Measurements from ENCODE around the gene BCAM. TPM values are rescaled to one million over a fixed set of nuclear protein-coding genes. Genes with fewer than 3 reads are reported as not detected.
"Not testable (repeated sequence)": the region's sequence is repeated elsewhere in the genome, so short reads cannot be mapped to it uniquely, and the experiment has no call there.

BCAM gene
- polyA plus RNA-seq, 4 donors = 71.5 to 730 (median 500) TPM

DNA sequence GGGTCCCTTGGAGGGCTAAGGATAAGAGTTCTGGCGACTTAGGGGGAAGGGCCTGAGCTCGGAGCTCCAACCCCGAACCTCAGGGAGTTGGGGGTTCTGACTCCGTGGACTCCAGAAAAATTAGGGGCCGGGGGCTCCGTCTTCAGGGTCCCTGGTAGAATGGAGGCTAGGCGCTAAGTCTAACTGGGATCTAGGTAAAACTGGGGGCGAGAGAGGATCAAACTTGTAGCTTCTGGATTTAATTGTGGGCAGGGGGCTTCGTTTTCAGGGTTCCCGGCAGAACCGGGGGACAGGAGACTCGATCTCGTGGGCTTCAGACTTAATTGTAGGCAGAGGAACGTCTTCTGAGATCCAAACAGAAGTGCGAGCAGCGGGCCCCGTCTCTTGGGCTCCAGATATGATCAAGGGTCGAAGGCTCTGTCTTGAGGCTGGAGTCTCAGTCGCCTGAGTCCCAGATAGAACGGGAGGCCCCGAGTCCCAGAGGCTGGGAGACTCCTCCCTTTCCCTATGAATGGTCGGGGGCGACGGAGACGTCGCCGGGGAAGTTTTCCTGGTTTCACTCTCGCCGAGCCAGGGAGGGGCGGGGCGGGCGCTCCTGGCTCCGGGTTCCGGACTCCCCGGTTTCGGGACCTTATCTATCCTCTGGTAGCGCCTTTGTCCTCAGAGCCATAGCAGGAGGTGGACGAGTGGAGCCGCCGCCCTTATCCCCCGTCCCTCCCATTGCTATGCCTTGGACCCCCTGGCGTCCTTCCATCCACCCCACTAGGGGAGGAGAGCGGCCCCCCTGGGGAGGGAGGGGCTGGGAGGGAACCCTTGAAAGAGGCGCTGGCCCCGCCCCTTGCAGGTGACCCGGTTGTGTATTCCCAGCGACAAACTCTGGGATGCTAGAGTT lies 38.5 kb downstream of the BCAM start:
- peak in 3 of 4 donors; percentile 46 to 57 (median 57) for DNase-seq (ENCODE audit: low read depth in 4 of 4, low spot score in 3 of 4)

DNA sequence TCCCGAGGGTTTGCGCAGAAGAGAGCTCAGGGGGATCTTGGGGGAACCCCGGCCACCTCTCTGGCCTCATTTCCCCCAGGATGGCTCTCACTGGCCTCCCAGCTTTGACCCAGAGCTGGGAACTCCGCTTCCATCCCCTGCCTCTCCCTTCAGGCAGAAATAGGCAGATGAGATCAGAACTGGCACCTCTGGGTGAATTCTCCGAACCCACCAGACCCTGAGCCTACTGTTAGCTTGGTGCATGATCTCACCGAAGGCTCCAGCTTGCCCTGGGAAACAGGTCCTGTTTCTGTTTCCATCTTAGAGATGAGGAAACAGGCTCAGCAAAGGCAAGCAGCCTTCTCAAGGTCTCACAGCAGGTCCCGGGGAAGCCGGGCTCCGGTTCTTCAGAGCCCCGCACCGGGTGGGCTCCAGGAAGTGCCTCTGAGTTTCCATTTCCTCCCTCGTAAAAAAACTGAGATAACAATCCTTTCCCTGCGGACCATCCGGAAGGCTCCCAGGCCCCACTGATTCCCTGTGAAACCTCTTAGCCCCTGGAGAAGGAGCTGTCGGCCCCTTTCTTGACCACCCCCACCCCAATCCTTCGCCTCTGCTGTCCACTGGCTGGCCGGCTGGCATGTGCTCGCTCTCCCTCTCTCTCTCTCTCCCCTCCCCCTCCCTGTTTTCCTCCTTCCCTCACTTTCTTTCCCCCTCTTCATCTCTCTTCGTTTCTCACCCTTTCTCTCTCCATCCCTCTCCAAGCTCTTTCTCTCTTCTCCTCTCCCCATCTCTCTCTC lies 39.3 kb downstream of the BCAM start:
- DNase-seq (ENCODE audit: low read depth in 4 of 4, low spot score in 3 of 4) = peak in 3 of 4 donors; percentile 23 to 45 (median 27)

DNA sequence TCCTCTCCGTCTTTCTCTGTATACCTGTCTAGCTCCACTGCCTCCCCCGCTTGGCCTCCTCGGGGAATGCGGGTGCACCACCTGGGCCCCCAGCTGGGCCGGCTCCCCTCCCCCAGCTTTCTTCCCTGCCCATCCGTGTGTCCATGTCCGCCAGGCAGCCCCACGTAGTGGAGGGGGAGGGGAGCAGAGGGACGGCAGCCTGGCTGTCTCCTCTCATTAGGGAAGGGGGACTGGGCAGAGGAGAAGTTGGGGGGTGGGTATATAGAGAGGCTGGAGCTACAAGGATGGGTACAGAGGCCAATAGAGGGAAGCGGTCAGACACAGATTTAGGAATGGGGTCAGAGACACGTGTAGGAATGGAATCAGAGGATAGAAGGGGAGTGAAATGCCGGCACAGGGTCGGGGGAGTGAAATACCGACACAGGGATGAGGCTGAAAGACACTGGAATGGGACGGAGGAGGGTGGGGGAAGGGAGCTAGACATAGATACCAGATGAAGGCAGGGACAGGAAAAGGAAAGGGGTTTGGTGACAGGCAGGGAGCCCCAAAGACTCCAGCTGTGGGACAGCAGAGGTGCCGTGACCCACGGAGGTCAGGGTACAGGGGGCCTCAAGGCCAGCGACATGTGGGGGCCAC lies 40.0 kb downstream of the BCAM start:
- peak in 3 of 4 donors; percentile 43 to 47 (median 44) for DNase-seq (ENCODE audit: low read depth in 4 of 4, low spot score in 3 of 4)

DNA sequence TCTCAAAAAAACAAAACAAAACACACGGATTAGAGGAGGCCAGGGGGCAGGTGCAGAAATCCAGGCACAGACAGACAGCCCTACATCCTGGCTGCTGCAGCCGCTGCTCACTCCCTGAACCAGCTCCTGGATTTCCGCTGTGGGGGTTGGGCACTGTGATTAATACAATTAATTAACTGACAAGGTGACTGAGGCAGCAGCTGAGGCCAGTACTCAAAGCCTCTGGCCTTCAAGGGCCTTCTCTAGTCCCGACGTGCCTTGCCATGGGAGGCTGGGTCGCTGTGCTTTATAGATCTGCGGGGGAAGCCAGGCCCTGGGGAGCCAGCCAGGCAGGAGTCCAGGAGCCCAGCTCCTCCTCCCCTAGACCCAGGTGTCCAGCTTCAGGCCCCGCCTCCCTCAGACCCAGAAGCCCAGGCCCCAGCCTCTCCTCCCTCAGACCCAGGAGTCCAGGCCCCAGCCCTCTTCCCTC lies 41.8 kb downstream of the BCAM start:
- no peak for DNase-seq (ENCODE audit: low read depth in 4 of 4, low spot score in 3 of 4)

DNA sequence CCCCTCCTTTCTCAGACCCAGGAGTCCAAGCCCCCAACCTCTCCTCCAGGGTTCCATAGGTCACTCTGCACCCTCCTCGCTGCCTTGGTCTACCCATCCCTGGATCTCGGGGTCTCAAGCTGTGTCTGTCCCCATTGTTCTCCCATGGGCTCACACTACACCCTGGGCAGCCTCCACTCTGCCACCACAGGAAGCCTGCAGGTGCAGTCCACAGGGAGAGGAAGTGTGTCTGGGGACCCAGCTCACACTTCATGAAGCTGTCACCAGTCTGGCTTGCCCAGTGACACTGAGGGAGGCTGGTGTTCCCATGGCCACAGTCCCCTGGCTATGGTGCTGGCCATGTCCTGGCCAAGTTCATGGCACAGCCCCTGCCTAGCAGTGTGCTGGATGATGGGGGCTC lies 42.5 kb downstream of the BCAM start:
- DNase-seq (ENCODE audit: low read depth in 4 of 4, low spot score in 3 of 4) = no peak

DNA sequence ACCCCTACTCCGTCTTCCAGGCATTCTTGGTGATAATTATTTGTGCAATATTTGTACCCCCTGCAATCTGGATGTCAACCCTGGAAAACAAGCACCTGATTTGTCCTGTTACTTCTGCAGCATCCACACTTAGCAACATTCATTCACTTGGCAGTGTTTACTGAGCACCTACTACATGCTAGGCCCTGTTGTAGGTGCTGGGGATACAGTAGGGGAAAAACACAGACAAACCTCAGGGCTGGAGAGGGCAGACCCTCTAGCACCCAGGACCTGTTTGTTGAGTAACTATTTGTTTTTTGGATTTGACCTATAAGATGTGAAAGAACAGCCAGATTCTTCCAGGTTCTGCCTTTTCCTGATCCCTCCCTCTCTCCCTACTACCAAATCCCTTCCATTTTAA lies 46.7 kb downstream of the BCAM start:
- DNase-seq (ENCODE audit: low read depth in 4 of 4, low spot score in 3 of 4) = no peak

DNA sequence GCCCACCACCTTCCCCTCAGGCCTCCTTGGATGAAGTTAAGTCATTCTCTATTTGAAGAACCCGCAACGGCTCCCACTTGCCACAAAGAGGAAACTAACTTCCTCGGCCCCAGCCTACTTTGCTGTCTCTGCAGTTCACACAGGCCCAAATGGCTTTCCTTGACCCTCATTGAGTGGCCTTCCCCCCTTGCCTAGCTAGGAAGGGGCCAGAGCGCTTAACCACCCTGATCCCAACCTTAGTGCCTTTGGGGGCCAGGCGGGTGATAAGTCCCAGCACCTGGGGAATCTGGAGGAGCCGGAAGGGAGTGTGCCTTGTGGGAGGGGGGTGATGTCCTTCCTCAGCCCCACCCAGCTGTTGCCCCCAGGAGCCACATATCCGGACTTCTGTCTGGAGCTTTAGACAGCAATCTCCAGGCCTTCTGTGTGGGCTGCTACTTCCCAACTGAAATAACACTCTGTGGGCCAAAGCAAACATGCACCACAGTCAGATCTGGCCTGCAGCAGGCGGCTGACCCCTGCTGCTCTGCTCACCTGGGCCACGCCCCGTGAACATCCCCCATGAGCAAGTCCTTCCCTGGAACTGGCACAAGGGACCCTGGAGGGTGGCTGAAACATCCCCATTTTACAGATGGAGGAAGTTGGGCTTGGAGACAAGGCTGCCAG lies 47.6 kb downstream of the BCAM start:
- DNase-seq (ENCODE audit: low read depth in 4 of 4, low spot score in 3 of 4) = no peak

DNA sequence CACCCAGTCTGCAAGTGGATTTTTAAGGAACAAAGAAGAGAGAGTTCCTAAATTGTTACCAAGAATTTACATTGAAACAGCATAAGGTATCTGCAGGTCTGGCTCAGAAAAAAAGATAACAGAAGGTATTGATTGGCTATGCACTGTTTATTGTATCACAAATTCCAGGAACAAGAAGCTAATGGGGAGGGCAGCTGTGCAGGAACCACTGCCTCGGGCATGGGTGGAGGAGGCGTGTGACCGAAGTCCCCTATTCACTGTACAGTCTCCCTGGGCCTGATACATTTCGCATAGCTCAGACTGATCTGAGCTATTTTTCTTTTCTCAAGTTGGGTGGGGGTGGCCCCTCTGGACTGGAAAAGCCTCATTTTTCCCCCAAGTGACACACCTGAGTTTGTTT lies 48.9 kb downstream of the BCAM start:
- no peak for DNase-seq (ENCODE audit: low read depth in 4 of 4, low spot score in 3 of 4)

DNA sequence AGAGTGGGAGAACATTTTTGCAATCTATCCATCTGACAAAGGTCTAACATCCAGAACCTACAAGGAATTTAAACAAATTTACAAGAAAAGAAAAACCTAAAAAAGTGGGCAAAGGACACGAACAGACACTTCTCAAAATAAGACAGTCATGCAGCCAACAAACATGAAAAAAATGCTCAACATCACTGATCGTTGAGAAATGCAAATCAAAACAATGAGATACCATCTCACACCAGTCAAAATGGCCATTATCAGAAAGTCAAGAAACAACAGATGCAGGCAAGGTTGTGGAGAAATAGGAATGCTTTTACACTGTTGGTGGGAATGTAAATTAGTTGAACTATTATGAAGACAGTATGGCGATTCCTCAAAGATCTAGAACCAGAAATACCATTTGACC lies 52.7 kb downstream of the BCAM start:
- not testable (repeated sequence) for DNase-seq (ENCODE audit: low read depth in 4 of 4, low spot score in 3 of 4)

DNA sequence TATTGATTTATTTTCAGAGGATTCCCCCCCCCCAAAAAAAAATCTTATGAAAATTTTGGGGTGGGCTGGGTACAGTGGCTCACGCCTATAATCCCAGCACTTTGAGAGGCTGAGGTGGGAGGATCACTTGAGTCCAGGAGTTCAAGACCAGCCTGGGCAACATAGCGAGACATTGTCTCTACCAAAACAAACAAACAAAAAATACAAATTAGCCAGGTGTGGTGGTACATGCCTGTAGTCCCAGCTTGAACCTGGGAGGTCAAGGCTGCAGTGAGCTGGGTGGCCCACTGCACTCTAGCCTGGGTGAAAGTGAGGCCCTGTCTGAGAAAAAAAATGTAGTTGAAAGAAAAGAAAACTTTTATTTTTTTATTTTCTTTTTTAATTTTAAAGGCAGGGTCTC lies 55.1 kb downstream of the BCAM start:
- no peak for DNase-seq (ENCODE audit: low read depth in 4 of 4, low spot score in 3 of 4)

DNA sequence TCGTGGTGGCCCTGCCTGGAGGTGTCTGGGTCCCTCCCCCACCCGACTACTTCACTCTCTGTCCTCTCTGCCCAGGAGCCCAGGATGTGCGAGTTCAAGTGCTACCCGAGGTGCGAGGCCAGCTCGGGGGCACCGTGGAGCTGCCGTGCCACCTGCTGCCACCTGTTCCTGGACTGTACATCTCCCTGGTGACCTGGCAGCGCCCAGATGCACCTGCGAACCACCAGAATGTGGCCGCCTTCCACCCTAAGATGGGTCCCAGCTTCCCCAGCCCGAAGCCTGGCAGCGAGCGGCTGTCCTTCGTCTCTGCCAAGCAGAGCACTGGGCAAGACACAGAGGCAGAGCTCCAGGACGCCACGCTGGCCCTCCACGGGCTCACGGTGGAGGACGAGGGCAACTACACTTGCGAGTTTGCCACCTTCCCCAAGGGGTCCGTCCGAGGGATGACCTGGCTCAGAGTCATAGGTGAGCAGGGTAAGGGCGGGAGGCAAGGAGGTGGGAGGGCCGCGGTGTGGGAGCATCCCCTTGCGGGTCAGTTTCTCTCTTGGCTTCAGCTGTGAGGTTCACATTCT lies 56.4 kb downstream of the BCAM start:
- DNase-seq (ENCODE audit: low read depth in 4 of 4, low spot score in 3 of 4) = no peak

DNA sequence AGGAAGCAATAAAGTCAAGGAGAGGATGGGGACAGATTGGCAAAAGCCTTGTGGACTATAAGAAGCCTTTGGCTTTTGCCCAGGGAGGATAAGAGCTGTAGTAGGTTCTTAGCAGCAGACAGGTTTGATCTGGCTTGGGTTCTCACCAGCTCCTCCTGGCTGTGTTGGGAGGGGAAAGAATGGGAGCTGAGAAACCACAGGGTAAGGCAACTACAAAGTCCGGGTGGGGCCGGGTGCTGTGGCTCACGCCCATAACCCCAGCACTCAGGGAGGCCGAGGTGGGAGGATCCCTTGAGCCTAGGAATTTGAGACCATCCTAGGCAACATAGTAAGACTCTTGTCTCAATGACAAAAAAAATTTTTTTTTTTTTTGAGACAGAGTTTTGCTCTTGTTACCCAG lies 57.8 kb downstream of the BCAM start:
- DNase-seq (ENCODE audit: low read depth in 4 of 4, low spot score in 3 of 4) = no peak

DNA sequence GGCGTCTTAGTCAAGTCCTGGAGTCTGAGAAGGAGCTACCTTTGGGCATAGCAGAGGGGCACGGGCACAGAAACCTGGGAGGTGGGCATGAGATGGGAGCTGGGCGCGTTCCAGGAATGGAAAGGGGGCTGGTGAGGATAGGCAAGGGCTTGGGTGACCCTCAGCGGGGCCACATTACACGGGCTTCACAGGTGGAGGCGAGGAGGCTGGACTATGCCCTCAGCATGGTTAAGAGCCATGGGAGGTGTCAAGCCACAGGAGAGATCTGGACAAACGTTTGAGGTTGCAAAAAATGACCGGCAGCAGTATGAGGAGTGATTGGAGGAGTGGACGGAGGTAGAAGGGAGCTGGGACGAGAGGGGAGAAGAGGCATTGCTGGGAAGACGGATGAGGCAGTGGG lies 58.7 kb downstream of the BCAM start:
- DNase-seq (ENCODE audit: low read depth in 4 of 4, low spot score in 3 of 4) = no peak

DNA sequence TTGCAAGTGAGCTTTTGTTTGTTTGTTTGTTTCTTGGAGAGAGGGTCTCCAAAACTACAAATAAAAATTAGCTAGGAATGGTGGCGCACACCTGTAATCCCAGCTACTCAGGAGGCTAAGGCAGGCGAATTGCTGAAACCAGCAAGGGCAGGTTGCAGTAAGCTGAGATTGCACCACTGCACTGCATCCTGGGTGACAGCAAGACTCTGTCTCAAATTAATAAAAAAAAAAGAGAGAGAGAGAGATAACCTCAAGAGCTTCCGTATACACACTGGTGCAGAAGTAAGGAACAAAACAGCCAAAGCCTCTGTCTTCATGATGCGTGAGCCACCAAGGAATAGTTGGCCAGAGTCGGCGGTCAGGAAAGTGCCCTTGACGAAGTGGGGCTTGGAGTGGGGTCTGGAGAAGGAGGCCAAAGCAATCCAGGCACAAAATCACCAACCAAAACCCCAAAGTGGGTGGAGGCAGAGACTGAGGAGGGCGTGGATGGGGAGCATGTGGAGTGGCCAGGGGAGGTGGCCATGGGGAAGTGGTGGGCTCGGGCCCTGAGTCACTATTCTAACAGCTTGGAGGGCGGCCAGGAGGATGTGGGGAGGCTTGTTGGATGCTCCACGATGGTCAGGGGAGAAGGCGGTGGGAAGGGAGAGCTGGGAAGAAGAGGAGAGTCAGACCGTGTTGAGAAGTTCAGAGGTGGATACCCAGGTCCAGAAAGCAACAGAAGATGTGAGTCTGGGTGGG lies 61.0 kb downstream of the BCAM start:
- DNase-seq (ENCODE audit: low read depth in 4 of 4, low spot score in 3 of 4) = no peak

Other genes starting within 250 kb of the BCAM start
- 1 to 10 TPM in 1 of 4 donors, under 1 TPM in 2, not detected in 1; 0.73 to 1.5 (median 0.85) TPM for gene IGSF23, start 195.5 kb upstream of the BCAM start, polyA plus RNA-seq (ENCODE audit: insufficient read length in 4 of 4)
- gene PVR, start 165.2 kb upstream of the BCAM start, polyA plus RNA-seq (ENCODE audit: insufficient read length in 4 of 4) = 10 to 100 TPM; 21.3 to 39.9 (median 28.3) TPM
- gene CEACAM19, start 137.6 kb upstream of the BCAM start, polyA plus RNA-seq (ENCODE audit: insufficient read length in 4 of 4) = 10 to 100 TPM in 2 of 4 donors, 1 to 10 TPM in 2; 9.0 to 27.2 (median 14.3) TPM
- gene CEACAM16, start 110.0 kb upstream of the BCAM start, polyA plus RNA-seq (ENCODE audit: insufficient read length in 4 of 4) = not detected
- 10 to 100 TPM in 2 of 4 donors, 1 to 10 TPM in 2; 5.5 to 16.5 (median 8.8) TPM for gene BCL3, start 60.4 kb upstream of the BCAM start, polyA plus RNA-seq (ENCODE audit: insufficient read length in 4 of 4)
- 1 to 10 TPM in 3 of 4 donors, under 1 TPM in 1; 0.25 to 7.9 (median 6.0) TPM for gene CBLC, start 31.2 kb upstream of the BCAM start, polyA plus RNA-seq (ENCODE audit: insufficient read length in 4 of 4)
- gene NECTIN2, start 37.2 kb downstream of the BCAM start, polyA plus RNA-seq (ENCODE audit: insufficient read length in 4 of 4) = 100 to 1,000 TPM in 3 of 4 donors, 10 to 100 TPM in 1; 74.3 to 165 (median 151) TPM
- 10 to 100 TPM; 27.3 to 53.4 (median 43.9) TPM for gene TOMM40, start 82.2 kb downstream of the BCAM start, polyA plus RNA-seq (ENCODE audit: insufficient read length in 4 of 4)
- 100 to 1,000 TPM in 3 of 4 donors, 10 to 100 TPM in 1; 51.2 to 397 (median 259) TPM for gene APOE, start 96.7 kb downstream of the BCAM start, polyA plus RNA-seq (ENCODE audit: insufficient read length in 4 of 4)
- gene APOC1, start 105.5 kb downstream of the BCAM start, polyA plus RNA-seq (ENCODE audit: insufficient read length in 4 of 4) = 10 to 100 TPM in 2 of 4 donors, 1 to 10 TPM in 2; 8.7 to 25.0 (median 9.9) TPM
- gene APOC4, start 133.1 kb downstream of the BCAM start, polyA plus RNA-seq (ENCODE audit: insufficient read length in 4 of 4) = not detected
- 10 to 100 TPM in 2 of 4 donors, 1 to 10 TPM in 2; 4.3 to 12.8 (median 8.8) TPM for gene APOC2, start 136.9 kb downstream of the BCAM start, polyA plus RNA-seq (ENCODE audit: insufficient read length in 4 of 4)
- gene CLPTM1, start 146.3 kb downstream of the BCAM start, polyA plus RNA-seq (ENCODE audit: insufficient read length in 4 of 4) = 100 to 1,000 TPM in 2 of 4 donors, 10 to 100 TPM in 2; 70.4 to 125 (median 103) TPM
- 1 to 10 TPM; 4.4 to 6.6 (median 5.5) TPM for gene RELB, start 192.4 kb downstream of the BCAM start, polyA plus RNA-seq (ENCODE audit: insufficient read length in 4 of 4)
- gene CLASRP, start 229.9 kb downstream of the BCAM start, polyA plus RNA-seq (ENCODE audit: insufficient read length in 4 of 4) = 10 to 100 TPM; 55.9 to 94.2 (median 64.6) TPM

Data from left renal pelvis (tissue), 4 donors.